UCSD-AML1 (cell line): Measurements from ENCODE around the gene AKAP10.
A peak's percentile ranks its signal among the peaks of the same experiment; 100 is the strongest.
"Not testable (repeated sequence)": the region's sequence is repeated elsewhere in the genome, so short reads cannot be mapped to it uniquely, and the experiment has no call there.

Experiments
- DNase-seq: peaks from one replicate; lab custom pipeline; 2025; ENCODE audit not compliant: unreplicated experiment; lab: John Stamatoyannopoulos, UW

The AKAP10 gene, protein sequence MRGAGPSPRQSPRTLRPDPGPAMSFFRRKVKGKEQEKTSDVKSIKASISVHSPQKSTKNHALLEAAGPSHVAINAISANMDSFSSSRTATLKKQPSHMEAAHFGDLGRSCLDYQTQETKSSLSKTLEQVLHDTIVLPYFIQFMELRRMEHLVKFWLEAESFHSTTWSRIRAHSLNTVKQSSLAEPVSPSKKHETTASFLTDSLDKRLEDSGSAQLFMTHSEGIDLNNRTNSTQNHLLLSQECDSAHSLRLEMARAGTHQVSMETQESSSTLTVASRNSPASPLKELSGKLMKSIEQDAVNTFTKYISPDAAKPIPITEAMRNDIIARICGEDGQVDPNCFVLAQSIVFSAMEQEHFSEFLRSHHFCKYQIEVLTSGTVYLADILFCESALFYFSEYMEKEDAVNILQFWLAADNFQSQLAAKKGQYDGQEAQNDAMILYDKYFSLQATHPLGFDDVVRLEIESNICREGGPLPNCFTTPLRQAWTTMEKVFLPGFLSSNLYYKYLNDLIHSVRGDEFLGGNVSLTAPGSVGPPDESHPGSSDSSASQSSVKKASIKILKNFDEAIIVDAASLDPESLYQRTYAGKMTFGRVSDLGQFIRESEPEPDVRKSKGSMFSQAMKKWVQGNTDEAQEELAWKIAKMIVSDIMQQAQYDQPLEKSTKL

DNA sequence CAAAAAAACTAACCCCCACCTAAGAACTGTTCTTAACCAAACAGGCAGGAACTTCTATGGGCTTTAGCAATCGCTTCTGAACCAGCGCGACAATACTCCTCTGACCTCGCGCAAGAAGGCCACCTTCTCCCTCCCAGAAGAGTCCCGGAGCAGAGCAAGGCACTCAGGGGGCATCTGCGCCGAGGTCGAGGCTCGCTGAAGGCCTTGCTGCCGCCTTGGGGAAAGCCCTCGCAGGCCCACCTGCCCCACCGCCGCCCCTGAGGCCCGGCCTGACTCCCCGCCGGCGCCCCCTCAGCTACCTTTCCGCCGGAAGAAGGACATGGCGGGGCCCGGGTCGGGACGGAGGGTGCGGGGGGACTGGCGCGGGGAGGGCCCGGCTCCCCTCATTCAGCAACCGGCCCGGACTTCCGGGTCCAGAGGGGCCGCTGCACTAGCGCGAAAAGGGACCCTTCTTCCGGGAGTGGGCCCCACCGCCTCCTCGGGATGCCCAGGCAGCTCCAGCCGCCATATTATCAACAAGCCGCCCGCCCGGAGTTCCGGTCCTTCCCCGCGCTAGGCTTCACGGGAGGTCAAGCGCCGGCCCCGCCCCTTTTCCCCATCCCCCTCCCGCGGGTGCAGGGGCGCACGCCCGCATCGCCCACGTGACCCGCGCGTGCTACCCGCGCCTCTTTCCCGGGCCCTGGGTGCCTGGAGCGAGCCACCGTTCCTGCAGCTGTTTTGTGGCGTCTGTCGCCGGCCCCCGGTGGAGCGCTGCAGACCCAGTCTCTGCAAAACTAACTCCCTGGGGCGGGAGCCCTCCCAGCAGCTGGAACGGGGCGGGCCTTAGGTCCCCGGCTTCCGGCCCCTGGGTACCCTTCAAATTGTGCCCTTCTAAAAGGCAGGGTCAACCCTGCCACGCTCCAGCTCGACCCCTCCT is at the start of gene AKAP10:
AKAP10 (minus strand) TSS at position 536 of the 916 bp plus-strand sequence; CDS start at position 387, 149 bp downstream.
- peak; percentile 94 for DNase-seq

DNA sequence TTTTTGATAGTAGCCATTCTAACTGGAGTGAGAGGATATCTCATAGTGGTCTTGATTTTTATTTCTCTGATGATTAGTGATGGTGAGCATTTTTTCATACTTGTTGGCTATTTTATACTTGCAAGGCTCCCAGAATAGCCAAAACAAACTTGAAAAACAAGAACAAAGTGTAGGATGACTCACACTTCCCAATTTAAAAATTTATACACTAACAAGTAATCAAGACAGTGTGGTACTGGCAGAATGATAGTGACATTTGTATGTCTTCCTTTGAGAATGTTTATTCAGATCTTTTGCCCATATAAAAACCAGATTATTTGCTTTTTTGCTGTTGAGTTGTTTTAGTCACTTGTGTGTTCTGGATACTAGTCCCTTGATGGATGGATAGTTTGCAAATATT is 49.3 kb upstream of the AKAP10 start:
- DNase-seq: no peak

DNA sequence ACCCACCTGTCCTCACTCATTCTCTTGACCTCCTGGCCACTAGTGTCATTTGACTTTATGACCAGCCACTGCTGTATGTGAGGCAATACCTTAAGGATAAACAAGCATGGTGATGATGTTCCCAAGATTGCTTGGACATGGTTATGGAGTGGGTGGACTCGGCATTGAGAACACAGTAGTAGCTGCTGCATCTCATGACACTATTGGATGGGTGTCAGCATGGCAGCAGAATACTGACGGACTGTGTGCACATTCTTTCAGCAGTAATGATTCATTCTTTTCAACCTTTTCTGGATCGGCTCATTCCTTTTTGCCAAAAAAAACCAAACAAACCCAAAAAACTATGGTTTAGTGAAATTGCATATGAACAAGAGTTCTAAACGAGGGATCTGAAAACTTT is 45.1 kb upstream of the AKAP10 start:
- no peak for DNase-seq

DNA sequence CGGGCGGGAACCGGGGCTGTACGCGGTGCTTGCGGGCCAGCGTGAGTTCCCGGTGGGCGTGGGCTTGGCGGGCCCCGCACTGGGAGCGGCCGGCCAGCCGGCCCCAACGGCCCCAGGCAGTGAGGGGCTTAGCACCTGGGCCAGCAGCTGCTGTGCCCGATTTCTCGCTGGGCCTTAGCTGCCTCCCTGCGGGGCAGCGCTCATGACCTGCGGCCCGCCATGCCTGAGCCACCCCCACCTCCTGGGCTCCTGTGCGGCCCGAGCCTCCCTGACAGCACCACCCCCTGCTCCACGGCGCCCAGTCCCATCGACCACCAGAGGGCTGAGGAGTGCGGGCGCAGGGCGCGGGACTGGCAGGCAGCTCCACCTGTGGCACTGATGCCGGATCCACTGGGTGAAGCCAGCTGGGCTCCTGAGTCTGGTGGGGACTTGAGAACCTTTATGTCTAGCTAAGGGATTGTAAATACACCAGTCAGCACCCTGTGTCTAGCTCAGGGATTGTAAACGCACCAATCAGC is 38.9 kb upstream of the AKAP10 start:
- DNase-seq: not testable (repeated sequence)

DNA sequence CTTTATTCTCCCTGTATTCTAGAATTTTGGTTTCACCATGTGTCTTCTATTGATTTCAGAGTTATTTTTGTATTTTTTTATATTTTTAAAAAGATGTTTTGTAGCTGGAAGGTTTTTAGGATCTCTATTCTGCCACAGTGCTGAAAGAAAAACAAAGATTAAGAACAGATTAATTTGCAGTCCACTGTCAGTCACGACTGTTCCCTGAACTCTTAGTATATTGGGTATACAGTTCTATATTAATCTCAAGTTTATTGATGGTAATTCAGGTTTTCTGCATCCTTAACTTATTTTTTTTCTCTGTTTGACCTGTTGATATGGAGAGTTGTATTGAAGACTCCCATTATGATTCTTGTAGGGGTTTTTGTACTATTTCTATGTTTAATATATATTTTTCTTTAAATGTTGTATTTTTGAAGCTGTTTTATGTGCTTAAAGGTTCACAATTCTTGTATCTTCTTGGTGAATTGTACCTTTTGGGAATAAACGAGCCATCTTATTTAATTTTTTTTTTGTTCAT is 34.4 kb upstream of the AKAP10 start:
- no peak for DNase-seq

DNA sequence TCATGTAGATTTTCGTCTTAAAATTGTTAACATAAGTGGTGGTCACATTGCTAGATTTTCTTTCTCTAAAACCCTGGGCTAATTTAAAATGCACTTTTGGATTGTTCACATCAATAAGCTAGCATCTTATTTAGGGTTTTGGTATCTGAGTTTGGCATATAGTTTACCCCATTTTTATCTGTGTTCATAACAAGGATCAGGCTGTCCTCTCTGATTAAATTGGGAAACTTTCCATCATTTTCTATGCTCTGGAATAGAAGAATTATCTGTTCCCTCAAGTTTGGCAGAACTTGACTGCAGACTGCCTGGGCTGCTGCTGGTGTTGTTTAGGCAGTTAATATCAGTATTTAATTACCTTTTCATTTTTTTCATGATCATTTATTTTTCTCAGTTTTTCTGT is 33.3 kb upstream of the AKAP10 start:
- no peak for DNase-seq

DNA sequence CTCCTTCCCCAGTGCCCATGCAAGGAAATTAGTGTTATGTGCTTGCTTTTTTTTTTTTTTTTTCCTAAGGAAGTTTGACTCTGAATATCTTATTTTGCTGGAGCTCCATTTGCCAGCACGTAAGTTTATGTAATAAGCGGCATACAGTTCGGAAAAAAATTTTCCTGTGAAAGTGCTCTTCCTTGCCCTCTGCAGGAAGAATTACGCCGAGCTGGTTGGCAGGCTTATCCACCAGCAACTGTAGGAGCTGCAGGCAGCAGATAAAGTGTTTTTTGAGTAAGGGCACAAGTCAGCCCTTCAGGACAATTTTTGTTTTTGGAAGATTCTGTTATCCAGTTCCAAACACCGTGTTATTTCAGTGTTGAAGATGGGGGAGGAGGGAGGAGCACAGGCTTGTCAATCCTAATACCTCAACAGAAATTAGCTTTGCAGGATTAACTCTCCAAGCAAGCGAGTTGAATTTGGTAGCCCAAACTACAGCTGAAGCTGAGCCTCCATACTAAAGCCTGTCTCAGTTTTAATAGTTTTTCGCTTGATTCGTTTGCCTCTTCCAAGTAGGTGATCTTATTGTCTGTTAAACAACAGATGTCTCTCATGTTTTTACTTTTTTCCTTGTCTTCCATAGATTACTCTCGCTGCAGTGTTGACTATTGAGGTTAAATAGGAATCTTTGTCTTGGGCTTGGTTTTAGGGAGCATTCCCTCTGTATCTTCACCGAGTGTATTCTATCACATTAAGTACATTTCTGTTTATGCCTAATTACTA is 32.7 kb upstream of the AKAP10 start:
- peak; percentile 34 for DNase-seq

DNA sequence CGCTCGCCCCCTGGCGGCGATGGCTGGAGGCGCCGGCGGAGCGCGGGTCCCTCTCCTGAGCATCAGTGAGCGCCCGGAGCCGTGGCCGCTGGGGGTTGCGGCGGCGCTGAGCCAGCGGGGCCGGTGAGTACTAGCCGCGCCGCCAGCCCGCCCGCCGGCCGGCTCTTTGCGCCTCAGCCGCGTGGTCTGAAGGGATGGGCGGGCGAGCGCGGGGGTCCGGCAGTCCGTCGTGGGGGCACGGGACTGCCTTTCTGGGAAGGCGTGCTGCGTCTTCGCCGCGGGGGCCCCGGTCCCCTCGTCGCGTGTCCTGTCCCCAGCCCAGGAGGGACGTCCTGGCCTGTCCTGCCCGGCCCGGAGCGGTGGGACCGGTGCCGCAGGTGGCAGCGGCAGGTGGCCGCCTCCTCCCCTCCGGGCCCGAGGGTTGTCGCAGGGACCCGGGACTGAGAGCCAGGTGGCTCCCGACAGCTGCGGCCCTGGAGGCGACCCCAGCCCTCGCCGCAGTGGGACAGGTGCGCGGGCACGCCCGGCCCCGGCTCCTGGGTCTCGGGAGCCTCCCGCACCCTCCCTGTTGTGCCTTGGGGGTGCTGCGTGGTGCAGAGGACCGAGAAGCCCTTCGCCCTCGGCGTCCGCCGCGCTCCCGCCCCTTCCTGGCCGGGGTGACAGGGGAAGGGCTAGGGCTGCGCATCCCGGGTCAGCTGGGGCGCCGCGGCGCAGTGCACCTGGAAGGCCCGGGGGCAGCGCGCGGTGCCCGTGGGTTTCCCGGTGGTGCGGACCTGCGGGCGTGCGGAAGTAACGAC is 31.9 kb upstream of the AKAP10 start, which contains the start of gene SPECC1:
SPECC1 (plus strand) TSS at position 58 of the 797 bp plus-strand sequence. CDS start 87,293 bp downstream, outside the sequence.
- DNase-seq: peak; percentile 89

DNA sequence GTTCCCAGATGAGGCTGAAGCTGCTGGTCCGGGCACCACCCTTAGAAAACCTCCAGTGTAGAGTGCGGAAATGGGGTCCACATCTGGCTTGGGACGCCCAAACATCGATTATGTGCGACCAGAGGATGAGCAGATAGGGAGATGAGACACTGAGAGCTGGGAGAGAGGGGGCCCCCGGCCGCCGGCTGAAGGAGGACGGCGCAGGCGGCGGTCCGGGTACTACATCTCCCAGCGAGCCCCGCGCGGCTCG is 31.3 kb upstream of the AKAP10 start:
- DNase-seq: no peak

DNA sequence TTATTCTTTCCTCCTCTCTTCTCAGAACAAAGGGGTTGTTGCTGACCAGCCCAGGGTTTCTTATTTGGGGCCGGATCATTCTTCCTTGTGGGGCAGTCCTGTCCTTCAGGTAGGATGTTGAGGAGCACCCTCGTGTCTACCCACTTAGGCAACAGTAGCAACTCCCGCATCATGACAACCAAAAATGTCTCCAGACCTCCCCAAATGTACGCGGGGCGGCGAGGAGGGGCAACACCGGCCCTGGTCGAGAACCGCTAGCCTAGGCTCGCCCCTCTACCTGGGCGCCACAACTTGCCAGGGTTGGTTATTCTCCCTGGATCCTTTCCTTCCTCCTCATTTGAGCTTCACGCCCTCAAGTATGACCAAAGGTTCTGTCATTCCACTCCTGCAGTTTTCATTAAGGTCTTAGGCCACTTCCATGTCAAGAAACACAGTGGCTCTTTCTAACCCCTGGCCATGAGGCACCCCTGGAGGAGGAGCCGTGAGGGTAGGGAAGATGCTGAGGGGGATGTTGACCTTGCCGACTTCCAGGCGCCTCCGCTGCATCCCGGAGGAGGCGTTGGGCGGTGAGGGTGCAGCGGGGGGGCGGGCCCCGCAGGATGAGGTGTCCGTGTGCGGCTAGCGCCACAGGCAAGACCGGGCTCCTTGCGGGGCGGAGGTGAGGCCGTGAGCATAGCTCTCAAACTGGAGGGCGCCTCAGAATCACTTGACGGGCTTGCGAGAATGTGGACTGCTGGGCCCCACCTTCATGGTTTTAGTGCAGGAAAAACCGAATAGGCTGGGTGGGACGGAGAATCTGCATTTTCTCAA is 30.8 kb upstream of the AKAP10 start:
- peak; percentile 57 for DNase-seq

DNA sequence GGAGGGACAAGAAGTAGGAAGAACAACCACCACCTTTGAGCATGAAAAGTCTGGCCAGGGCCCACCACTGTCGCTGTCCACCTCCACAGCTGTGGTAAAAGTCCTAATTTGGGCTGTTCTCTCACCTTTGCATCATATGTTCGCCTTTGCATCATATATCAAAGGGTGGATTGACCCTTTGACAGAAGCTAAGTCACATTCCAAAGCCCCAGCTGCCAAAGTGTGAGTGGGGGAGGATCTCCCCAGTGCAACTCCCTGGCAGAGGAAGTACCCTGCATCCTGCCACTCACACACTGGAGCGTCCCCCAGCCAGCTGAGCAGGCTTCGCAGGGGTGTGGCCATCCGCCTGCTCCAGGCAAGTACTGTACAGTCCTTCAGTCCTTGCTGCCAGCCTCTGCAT is 18.9 kb upstream of the AKAP10 start:
- peak; percentile 66 for DNase-seq

DNA sequence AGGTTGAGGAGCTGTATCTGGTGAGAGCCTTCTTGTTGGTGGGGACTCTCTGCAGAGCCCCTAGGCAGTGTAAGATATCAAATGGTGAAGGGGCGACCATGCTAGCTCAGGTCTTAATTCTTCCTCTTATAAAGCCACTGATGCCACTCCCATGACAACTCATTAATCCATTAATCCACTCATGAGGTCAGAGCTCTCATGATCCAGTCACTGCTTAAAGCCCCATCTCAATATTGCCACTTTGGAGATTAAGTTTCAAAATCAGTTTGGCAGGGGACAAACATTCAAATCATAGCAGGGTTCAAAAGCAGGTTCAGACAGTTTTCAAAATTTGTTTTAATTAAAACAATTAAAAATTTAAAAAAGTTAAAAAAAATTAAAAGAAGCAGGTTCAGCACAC is 18.5 kb upstream of the AKAP10 start:
- DNase-seq: no peak

DNA sequence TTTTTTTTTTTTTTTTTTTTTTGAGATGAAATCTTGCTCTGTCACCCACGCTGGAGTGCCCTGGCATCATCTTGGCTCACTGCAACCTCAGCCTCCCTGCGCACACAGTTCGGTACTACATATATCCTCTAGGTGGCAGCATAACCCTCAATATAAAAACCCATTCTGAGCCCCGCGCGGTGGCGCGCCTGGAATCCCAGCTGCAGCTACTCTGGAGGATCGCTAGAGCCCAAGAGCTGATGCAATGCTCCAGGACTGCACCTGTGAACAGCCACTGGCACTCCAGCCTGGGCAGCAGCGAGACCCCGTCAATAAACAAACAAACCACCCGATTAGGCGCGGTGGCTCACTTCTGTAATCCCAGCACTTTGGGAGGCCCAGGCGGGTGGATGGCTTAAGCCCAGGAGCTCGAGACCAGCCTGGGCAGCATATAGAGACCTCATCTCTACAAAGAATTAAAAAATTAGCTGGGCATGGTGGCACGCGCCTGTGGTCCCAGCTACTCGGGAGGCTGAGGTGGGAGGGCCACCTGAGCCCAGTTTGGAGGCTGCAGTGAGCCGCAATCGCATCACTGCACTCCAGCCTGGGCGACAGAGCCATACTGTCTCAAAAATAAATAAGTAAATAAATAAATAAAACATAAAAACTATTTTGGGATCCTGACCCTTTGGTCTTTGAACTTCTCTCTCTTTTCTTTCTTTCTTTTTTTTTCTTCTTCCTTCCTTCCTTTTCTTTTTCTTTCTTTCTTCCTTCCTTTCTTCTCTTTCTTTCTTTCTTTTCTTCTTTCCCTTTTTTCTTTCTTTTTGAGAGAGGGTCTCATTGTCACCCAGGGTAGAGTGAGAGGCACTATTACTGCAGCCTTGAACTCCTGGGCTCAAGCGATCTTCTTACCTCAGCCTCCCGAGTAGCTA is 15.4 kb upstream of the AKAP10 start:
- DNase-seq: peak; percentile 85

DNA sequence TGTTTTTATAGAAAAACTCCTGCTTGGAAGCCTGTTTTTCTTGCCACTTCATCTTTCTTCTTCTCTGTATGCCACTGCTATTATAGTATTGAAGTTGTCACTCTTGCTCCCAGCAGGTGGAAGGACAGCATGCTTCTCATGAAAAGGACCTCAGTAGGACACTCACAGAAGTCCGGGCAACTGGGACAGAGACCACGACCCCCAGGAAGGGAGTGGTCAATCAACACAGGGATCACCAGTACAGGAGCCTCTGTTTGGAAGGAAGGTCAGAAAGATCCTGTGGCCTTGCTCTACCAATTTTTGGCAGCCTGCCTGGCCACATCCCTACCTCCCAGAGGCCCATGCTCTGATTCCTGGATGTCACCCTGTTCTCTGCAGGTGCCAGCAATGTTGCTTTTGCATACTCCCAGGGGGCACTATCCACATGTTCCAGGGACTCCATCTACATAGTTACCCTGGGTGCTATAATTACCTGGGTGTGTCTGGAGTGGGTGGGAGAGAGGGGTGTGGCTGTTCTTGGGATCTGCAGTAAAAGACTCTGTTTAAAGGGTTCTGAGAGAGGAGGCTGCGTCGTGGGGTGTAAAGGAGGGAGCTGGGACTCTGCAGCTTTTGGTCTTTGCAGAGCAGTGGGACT is 13.7 kb upstream of the AKAP10 start:
- no peak for DNase-seq

DNA sequence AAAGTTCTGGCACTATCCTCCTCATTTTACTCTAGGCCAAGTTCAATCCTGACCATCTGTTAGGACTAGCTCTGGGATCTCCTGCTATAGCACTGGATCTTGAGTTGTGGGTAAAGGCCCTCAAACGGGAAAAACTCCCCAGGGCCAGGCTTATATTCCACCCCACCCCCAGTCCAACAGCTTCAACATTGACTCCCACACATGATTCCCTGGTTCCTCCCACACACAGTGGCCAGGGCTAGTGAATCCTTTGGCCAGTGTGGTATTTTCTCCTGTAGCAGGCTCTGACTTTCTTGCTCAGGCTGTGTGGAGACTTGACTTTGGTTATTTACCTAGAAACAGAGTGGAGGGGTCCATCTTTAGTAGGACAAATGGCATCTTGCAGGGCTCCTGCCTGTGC is 10.3 kb upstream of the AKAP10 start:
- DNase-seq: no peak

DNA sequence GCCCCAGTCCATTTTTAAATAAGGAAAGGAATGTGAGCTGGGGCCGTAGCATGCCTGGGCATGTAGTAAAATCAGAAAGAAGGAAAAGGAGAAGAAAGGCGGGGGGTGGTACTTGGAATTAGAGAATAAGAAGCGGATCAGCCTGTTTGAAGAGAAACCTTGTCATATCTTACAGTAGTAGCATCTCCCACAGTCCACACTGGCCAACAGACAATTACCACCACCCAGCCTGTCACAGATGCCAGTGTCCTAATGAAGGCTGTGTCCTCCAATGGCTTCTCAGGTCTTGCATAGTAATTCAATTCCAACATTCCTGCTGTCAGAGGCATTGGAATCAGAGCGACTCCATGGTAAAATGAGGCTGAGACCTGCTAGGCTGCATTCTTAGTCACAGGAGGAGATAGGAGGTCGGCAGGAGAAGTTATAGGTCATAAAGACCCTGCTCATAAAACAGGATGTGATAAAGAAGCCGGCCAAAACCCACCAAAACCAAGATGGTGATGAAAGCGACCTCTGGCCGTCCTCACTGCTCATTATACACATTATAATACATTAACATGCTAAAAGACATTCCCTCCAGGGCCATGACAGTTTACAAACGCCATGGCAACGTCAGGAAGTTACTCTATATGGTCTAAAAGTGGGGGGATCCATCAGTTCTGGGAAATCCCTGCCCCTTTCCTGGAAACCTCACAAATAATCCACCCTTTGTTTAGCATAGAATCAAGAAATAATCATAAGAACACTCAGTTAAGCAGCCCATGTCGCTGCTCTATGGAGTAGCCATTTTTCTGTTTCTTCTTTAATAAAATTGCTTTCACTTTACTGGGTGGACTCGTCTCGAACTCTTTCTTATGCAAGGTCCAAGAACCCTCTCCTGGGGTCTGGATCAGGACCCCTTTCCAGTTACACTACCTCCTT is 9.6 kb upstream of the AKAP10 start:
- DNase-seq: no peak
